22Rv1 (cell line): ENCODE measurements around the gene PDGFA.

Experiments
- H3K27ac ChIP-seq: fragments of 450-650 bp; 2 replicates; pipeline ENCODE4 v1.5.1; 2017
- ZFX ChIP-seq: fragments of 450-650 bp; IDR thresholded peaks from 2 replicates; pipeline ENCODE4 v1.6.1; 2017; ENCODE audit warnings: antibody characterized with exemption, borderline replicate concordance
- TF ChIP-seq, protein P1 (sequence below): fragments of 450-650 bp; IDR thresholded peaks from 2 replicates; pipeline ENCODE4 v1.5.1; 2017; ENCODE audit warnings: mild to moderate bottlenecking

PDGFA gene

DNA sequence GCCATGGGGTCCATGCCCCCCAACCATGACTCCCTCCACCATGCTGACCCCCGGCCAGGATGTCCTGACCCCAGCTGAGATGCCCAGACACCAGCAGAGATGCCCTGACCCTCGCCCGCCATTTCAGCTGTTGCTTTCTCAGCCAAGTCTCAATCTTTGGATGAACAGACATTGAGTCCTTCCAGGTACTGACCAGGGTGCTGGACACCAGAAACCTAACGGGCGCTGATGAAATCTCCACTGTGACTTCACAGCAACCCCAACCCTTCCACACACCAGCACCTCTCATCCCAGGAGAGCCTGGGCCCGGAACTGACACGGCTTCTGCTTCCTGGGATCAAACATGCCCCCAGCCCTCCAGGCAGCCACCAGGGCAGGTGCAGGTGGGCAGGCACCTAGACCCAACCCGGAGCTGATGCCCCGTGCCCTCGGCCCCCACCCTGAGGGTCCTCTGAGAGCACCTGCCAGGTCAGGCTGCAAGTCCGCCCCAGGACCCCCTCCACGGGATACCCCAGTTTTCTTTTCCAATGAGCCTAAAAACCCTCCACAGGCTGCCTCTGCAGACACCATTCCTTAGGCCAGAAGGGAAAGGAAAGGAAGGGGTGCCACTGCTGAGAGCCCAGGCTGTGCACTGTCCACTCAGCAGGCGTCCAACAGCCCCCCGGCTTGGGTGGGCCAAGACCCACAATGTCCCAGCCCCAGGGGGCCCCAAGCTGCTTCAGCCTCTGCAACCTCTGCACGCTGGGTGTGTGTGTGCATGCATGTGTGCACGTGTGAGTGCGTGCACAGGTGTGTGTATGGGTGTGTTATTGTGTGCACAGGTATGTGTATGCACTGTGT lies 43.4 kb upstream of the PDGFA start:
- TF ChIP-seq ZFX: no peak
- TF ChIP-seq, protein P1, sequence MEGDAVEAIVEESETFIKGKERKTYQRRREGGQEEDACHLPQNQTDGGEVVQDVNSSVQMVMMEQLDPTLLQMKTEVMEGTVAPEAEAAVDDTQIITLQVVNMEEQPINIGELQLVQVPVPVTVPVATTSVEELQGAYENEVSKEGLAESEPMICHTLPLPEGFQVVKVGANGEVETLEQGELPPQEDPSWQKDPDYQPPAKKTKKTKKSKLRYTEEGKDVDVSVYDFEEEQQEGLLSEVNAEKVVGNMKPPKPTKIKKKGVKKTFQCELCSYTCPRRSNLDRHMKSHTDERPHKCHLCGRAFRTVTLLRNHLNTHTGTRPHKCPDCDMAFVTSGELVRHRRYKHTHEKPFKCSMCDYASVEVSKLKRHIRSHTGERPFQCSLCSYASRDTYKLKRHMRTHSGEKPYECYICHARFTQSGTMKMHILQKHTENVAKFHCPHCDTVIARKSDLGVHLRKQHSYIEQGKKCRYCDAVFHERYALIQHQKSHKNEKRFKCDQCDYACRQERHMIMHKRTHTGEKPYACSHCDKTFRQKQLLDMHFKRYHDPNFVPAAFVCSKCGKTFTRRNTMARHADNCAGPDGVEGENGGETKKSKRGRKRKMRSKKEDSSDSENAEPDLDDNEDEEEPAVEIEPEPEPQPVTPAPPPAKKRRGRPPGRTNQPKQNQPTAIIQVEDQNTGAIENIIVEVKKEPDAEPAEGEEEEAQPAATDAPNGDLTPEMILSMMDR: no peak
- no peak overlapping the region for H3K27ac ChIP-seq

DNA sequence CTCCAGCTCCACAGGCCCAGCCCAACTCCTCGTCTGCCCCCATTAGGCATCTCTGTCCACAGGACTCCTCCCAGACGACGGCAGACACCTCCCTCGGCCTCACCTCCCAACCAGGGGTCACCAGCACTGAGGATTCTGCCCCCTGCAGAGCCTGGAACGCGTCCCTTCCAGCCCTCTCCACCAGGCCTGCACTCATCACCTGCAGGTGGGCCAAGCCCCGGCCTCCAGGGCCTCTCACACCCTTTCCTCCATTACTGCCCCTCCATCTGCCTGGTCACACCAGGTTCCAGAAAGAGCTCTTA lies 42.7 kb upstream of the PDGFA start:
- no peak overlapping the region for H3K27ac ChIP-seq
- TF ChIP-seq, protein P1: no peak
- TF ChIP-seq ZFX: no peak

DNA sequence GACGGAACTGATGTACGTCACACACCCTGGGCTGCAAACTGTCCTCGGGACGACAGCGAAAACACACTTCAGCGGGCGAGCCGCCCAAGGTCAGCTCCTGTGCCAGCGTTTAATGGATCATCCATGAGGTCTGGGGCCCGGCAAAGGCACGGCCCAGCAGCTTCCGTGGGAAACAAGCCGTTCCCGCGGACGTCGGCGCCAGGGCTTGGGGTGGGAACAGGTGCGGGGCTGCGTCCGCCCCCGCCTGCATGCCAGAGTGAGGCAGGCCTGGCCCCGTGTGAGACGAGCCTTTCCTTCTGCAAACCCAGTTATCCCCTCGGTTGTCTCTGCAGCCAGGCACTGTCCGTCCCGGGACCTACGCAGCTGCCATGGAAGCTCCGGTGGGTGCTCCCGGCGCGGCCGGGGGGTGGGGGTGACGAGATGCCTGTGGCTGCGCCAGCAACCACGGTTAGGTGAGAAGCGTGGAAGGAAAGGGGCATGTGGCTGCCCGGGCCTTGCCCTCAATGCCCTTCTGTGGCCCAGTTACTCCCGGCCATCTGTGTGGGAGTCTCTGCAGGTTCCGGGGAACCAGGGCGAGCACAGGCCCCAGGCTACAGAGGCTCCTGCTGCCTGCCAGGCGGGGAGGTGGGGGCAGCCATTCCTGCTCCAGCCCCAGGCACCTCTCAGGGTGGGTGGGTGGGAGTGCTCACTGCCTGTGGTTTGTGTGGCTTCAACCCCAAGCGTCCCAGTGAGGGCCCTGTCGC lies 42.2 kb upstream of the PDGFA start:
- no peak for TF ChIP-seq ZFX
- TF ChIP-seq, protein P1: no peak

GRCh38 chr7:560966-561630 lies 41.5 kb upstream of the PDGFA start:
- no peak overlapping the region for H3K27ac ChIP-seq
- no peak for TF ChIP-seq ZFX
- TF ChIP-seq, protein P1: no peak

More for the DNA sequence above, 42.2 kb upstream of the PDGFA start:
- no peak overlapping the region for H3K27ac ChIP-seq

- no peak overlapping the region for H3K27ac ChIP-seq
- TF ChIP-seq, protein P1: no peak
- TF ChIP-seq ZFX: no peak
These were observed 39.7 kb upstream of the PDGFA start for GRCh38 chr7:559396-559705.

GRCh38 chr7:557558-557881 lies 37.9 kb upstream of the PDGFA start:
- TF ChIP-seq, protein P1: no peak
- no peak for TF ChIP-seq ZFX

More at GRCh38 chr7:557558-557881, 37.9 kb upstream of the PDGFA start:
- no peak overlapping the region for H3K27ac ChIP-seq
